ENCODE results near the gene NCK2.

The NCK2 gene

GRCh38 chr2:105880637-105881036 is 135.9 kb downstream of the NCK2 start:
- in situ Hi-C loops (cut with MboI; ENCODE audit: low pct_unique_long_range_greater_than_20kb, low sequenced_read_pairs, unreplicated experiment): no loop called here
- TF ChIP-seq, protein P1, sequence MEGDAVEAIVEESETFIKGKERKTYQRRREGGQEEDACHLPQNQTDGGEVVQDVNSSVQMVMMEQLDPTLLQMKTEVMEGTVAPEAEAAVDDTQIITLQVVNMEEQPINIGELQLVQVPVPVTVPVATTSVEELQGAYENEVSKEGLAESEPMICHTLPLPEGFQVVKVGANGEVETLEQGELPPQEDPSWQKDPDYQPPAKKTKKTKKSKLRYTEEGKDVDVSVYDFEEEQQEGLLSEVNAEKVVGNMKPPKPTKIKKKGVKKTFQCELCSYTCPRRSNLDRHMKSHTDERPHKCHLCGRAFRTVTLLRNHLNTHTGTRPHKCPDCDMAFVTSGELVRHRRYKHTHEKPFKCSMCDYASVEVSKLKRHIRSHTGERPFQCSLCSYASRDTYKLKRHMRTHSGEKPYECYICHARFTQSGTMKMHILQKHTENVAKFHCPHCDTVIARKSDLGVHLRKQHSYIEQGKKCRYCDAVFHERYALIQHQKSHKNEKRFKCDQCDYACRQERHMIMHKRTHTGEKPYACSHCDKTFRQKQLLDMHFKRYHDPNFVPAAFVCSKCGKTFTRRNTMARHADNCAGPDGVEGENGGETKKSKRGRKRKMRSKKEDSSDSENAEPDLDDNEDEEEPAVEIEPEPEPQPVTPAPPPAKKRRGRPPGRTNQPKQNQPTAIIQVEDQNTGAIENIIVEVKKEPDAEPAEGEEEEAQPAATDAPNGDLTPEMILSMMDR (IDR thresholded peaks at IDR 0.05; ENCODE audit: extremely low read depth, insufficient read depth, missing control alignments): no peak
- DNase-seq (ENCODE audit: low spot score): no peak

- in situ Hi-C loops (cut with MboI; ENCODE audit: low pct_unique_long_range_greater_than_20kb, low sequenced_read_pairs, unreplicated experiment): no loop called here
- TF ChIP-seq, protein P1 (IDR thresholded peaks at IDR 0.05; ENCODE audit: extremely low read depth, insufficient read depth, missing control alignments): no peak
- DNase-seq (ENCODE audit: low spot score): no peak
These were observed 136.8 kb downstream of the NCK2 start for GRCh38 chr2:105881286-105882136.

GRCh38 chr2:105882341-105882740 is 137.6 kb downstream of the NCK2 start:
- in situ Hi-C loops (cut with MboI; ENCODE audit: low pct_unique_long_range_greater_than_20kb, low sequenced_read_pairs, unreplicated experiment): no loop called here
- TF ChIP-seq, protein P1 (IDR thresholded peaks at IDR 0.05; ENCODE audit: extremely low read depth, insufficient read depth, missing control alignments): no peak
- DNase-seq (ENCODE audit: low spot score): no peak

GRCh38 chr2:105882920-105883435 is 138.3 kb downstream of the NCK2 start:
- TF ChIP-seq, protein P1 (IDR thresholded peaks at IDR 0.05; ENCODE audit: extremely low read depth, insufficient read depth, missing control alignments): no peak
- in situ Hi-C loops (cut with MboI; ENCODE audit: low pct_unique_long_range_greater_than_20kb, low sequenced_read_pairs, unreplicated experiment): no loop called here
- DNase-seq (ENCODE audit: low spot score): no peak

DNA sequence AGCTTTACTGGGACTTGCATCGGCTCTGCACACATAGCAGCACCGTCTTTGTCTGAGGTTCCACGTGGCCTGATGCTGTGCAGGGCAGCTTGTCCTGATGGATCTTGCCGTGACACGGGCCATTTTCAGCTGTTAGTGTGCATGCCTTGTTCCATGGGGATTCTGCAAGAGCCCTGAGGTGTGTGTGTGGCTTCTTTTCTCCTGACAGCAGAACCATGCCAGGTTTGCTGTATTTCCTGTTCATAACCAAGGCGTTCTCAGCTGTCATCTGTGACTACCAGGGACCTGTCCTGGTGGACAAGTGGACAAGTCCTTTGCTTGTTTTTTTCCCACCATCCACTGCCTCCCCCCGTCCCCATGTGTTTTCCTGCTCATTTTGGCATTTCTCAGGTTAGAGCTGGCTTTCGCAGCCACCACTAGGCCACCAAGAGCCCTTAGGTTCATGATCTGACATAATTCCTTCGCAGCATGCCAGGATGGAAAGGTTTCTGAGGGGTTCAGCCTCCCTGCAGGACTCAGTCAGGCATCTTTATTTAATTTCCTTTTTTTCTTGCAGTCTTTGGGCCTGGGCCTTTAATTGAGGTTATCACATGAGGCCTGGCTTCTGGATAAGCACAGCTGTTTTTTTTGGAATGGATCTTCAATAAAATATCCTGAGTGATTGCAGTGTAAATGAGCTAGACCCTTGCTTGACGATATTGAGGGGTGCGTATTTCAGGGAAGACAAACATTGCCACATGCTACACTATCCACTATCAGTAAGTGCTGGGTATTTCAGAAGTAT is 139.4 kb downstream of the NCK2 start:
- in situ Hi-C loops (cut with MboI; ENCODE audit: low pct_unique_long_range_greater_than_20kb, low sequenced_read_pairs, unreplicated experiment): no loop called here
- TF ChIP-seq, protein P1 (IDR thresholded peaks at IDR 0.05; ENCODE audit: extremely low read depth, insufficient read depth, missing control alignments): no peak
- DNase-seq (ENCODE audit: low spot score): no peak

GRCh38 chr2:105885456-105885855 is 140.7 kb downstream of the NCK2 start:
- no peak for DNase-seq (ENCODE audit: low spot score)
- TF ChIP-seq, protein P1 (IDR thresholded peaks at IDR 0.05; ENCODE audit: extremely low read depth, insufficient read depth, missing control alignments): no peak
- in situ Hi-C loops (cut with MboI; ENCODE audit: low pct_unique_long_range_greater_than_20kb, low sequenced_read_pairs, unreplicated experiment): no loop called here
